ENCODE results near the gene DPP7.

GRCh38 chr9:137089232-137089947 lies 25.1 kb downstream of the DPP7 start:
- TF ChIP-seq ELF1 (IDR thresholded peaks at IDR 0.05), result no peak
- TF ChIP-seq EZH2phosphoT487 (IDR thresholded peaks at IDR 0.05; ENCODE audit: borderline replicate concordance, low read depth), result no peak
- TF ChIP-seq YY1 (IDR thresholded peaks at IDR 0.05; ENCODE audit: low read depth), result no peak
- no peak for TF ChIP-seq POLR2AphosphoS5 (IDR thresholded peaks at IDR 0.05; ENCODE audit: low read depth, low read length)
- TF ChIP-seq MAX (IDR thresholded peaks at IDR 0.05; ENCODE audit: low read depth), result no peak
- no peak for TF ChIP-seq CTCF (IDR thresholded peaks at IDR 0.05)
- no peak for TF ChIP-seq GABPA (IDR thresholded peaks at IDR 0.05; ENCODE audit: low read depth)
- TF ChIP-seq NRF1 (IDR thresholded peaks at IDR 0.05; ENCODE audit: low read depth, low read length), result no peak
- no peak for TF ChIP-seq USF2 (IDR thresholded peaks at IDR 0.05; ENCODE audit: borderline replicate concordance, low read depth, low read length)
- TF ChIP-seq SMC3 (IDR thresholded peaks at IDR 0.05; ENCODE audit: low read depth, low read length), result no peak
- no peak for TF ChIP-seq USF1 (IDR thresholded peaks at IDR 0.05; ENCODE audit: borderline replicate concordance, low read depth)
- TF ChIP-seq RCOR1 (IDR thresholded peaks at IDR 0.05; ENCODE audit: low read length), result no peak
- no peak for TF ChIP-seq REST (IDR thresholded peaks at IDR 0.05; ENCODE audit: low read depth, low read length)

All from SK-N-SH (cell line).